ENCODE data around the gene DCST1. TPM values are rescaled to one million over a fixed set of nuclear protein-coding genes. Genes with fewer than 3 reads are reported as not detected.
"Not testable (repeated sequence)": the region's sequence is repeated elsewhere in the genome, so short reads cannot be mapped to it uniquely, and the experiment has no call there.

The DCST1 gene
- total RNA-seq, 1 donor from 2014 or later = not detected

GRCh38 chr1:154994269-154994587 lies 39.4 kb upstream of the DCST1 start:
- no peak overlapping the region for H3K27ac Mint-ChIP-seq (ENCODE audit: unreplicated experiment)
- no peaks in the 10 kb centered on the region for H3K9me3 Mint-ChIP-seq (ENCODE audit: unreplicated experiment)
- peaks cover 12% of the 10 kb centered on the region for H3K4me1 Mint-ChIP-seq (ENCODE audit: unreplicated experiment)
- peaks cover 6% of the 10 kb centered on the region for H3K27me3 Mint-ChIP-seq (ENCODE audit: unreplicated experiment)
- H3K4me3 Mint-ChIP-seq (ENCODE audit: unreplicated experiment) = peak overlapping the region; percentile 12
- TF ChIP-seq, protein P1, sequence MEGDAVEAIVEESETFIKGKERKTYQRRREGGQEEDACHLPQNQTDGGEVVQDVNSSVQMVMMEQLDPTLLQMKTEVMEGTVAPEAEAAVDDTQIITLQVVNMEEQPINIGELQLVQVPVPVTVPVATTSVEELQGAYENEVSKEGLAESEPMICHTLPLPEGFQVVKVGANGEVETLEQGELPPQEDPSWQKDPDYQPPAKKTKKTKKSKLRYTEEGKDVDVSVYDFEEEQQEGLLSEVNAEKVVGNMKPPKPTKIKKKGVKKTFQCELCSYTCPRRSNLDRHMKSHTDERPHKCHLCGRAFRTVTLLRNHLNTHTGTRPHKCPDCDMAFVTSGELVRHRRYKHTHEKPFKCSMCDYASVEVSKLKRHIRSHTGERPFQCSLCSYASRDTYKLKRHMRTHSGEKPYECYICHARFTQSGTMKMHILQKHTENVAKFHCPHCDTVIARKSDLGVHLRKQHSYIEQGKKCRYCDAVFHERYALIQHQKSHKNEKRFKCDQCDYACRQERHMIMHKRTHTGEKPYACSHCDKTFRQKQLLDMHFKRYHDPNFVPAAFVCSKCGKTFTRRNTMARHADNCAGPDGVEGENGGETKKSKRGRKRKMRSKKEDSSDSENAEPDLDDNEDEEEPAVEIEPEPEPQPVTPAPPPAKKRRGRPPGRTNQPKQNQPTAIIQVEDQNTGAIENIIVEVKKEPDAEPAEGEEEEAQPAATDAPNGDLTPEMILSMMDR (IDR thresholded peaks at IDR 0.05; ENCODE audit: unreplicated experiment) = no peak
- DNase-seq (ENCODE audit: low spot score) = no peak
- H3K36me3 Mint-ChIP-seq (ENCODE audit: low read depth, unreplicated experiment) = peaks cover 5% of the 10 kb centered on the region

DNA sequence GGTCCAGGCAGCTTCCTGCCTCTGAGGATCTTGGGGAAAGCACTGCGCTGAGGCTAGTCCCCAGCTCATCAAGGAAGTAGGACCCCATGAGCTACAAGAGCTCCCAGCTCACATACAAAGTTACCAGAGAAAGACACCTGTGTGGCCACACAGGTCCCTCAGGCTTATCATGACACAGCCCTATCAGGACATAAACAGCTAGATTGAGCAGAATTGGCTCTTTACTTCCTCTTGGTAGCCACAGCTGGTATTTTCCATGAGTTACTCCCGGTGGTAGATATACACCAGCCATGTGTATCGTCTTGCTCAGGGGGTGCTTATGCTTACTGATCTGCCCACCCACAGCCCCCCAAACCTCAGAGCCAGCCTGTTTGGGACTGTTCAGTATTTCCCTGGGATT lies 39.0 kb upstream of the DCST1 start:
- peaks cover 6% of the 10 kb centered on the region for H3K27me3 Mint-ChIP-seq (ENCODE audit: unreplicated experiment)
- H3K27ac Mint-ChIP-seq (ENCODE audit: unreplicated experiment) = no peak overlapping the region
- peaks cover 11% of the 10 kb centered on the region for H3K4me1 Mint-ChIP-seq (ENCODE audit: unreplicated experiment)
- TF ChIP-seq, protein P1 (IDR thresholded peaks at IDR 0.05; ENCODE audit: unreplicated experiment) = no peak
- H3K9me3 Mint-ChIP-seq (ENCODE audit: unreplicated experiment) = no peaks in the 10 kb centered on the region
- peak overlapping the region; percentile 63 for H3K4me3 Mint-ChIP-seq (ENCODE audit: unreplicated experiment)
- peaks cover 3% of the 10 kb centered on the region for H3K36me3 Mint-ChIP-seq (ENCODE audit: low read depth, unreplicated experiment)
- no peak for DNase-seq (ENCODE audit: low spot score)

- DNase-seq (ENCODE audit: low spot score) = peak; percentile 71
- H3K4me3 Mint-ChIP-seq (ENCODE audit: unreplicated experiment); H3K9me3 Mint-ChIP-seq (ENCODE audit: unreplicated experiment); H3K27ac Mint-ChIP-seq (ENCODE audit: unreplicated experiment); H3K27me3 Mint-ChIP-seq (ENCODE audit: unreplicated experiment); H3K36me3 Mint-ChIP-seq (ENCODE audit: low read depth, unreplicated experiment): not testable (repeated sequence)
- peaks cover 15% of the 10 kb centered on the region for H3K4me1 Mint-ChIP-seq (ENCODE audit: unreplicated experiment)
- TF ChIP-seq, protein P1 (IDR thresholded peaks at IDR 0.05; ENCODE audit: unreplicated experiment) = peak; percentile 24
Measured at GRCh38 chr1:154995301-154995983, 38.2 kb upstream of the DCST1 start.

GRCh38 chr1:154996966-154997701 lies 36.5 kb upstream of the DCST1 start:
- Mint-ChIP-seq H3K27ac (ENCODE audit: unreplicated experiment) (no peak overlapping the region), H3K9me3 (ENCODE audit: unreplicated experiment) (no peaks in the 10 kb centered on the region), H3K4me1 (ENCODE audit: unreplicated experiment) (peaks cover 15% of the 10 kb centered on the region), H3K4me3 (ENCODE audit: unreplicated experiment) (no peak overlapping the region), H3K36me3 (ENCODE audit: low read depth, unreplicated experiment) (no peaks in the 10 kb centered on the region), H3K27me3 (ENCODE audit: unreplicated experiment) (peaks cover 10% of the 10 kb centered on the region)
- DNase-seq (ENCODE audit: low spot score) = no peak
- TF ChIP-seq, protein P1 (IDR thresholded peaks at IDR 0.05; ENCODE audit: unreplicated experiment) = no peak

- Mint-ChIP-seq H3K9me3 (ENCODE audit: unreplicated experiment) (no peaks in the 10 kb centered on the region), H3K36me3 (ENCODE audit: low read depth, unreplicated experiment) (no peaks in the 10 kb centered on the region), H3K27me3 (ENCODE audit: unreplicated experiment) (peaks cover 10% of the 10 kb centered on the region), H3K27ac (ENCODE audit: unreplicated experiment) (no peak overlapping the region), H3K4me1 (ENCODE audit: unreplicated experiment) (peaks cover 19% of the 10 kb centered on the region), H3K4me3 (ENCODE audit: unreplicated experiment) (no peak overlapping the region)
- DNase-seq (ENCODE audit: low spot score) = no peak
- TF ChIP-seq, protein P1 (IDR thresholded peaks at IDR 0.05; ENCODE audit: unreplicated experiment) = no peak
Measured at GRCh38 chr1:154998201-154998780, 35.3 kb upstream of the DCST1 start.
